HG02571 (cell line): Measurements from ENCODE around the gene ZYG11A.
"Not testable (repeated sequence)": the region's sequence is repeated elsewhere in the genome, so short reads cannot be mapped to it uniquely, and the experiment has no call there.

Experiments used
- ATAC-seq: cut with Tn5 transposase; IDR thresholded peaks from one replicate; pipeline ENCODE4 v1.9.1; 2021; ENCODE audit warnings: mild to moderate bottlenecking, moderate library complexity; ENCODE audit not compliant: unreplicated experiment

The ZYG11A gene

GRCh38 chr1:52842643-52843310 is at the start of gene ZYG11A:
Gene ZYG11A, plus strand, starts transcription at chr1:52842760. Its CDS starts 124 bp downstream, at chr1:52842884.
- peak; percentile 82 for ATAC-seq

GRCh38 chr1:52793717-52794116 is 48.8 kb upstream of the ZYG11A start:
- ATAC-seq = not testable (repeated sequence)

GRCh38 chr1:52795464-52795863 is 47.1 kb upstream of the ZYG11A start:
- no peak for ATAC-seq

DNA sequence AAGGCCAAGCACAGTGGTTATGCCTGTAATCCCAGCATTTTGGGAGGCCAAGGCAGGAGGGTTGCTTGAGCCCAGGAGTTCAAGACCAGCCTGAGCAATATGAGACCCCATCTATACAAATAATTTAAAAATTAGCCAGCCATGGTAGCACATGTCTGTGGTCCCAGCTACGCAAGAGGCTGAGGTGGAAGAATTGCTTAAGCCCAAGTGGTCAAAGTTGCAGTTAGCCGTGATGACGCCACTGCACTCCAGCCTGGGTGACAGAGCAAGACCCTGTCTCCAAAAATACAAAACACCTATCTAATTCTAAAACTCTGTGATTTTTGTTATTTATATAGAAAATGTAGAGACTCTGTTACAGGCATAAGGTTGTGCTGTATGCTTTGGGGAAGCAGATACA is 44.2 kb upstream of the ZYG11A start:
- ATAC-seq = no peak

DNA sequence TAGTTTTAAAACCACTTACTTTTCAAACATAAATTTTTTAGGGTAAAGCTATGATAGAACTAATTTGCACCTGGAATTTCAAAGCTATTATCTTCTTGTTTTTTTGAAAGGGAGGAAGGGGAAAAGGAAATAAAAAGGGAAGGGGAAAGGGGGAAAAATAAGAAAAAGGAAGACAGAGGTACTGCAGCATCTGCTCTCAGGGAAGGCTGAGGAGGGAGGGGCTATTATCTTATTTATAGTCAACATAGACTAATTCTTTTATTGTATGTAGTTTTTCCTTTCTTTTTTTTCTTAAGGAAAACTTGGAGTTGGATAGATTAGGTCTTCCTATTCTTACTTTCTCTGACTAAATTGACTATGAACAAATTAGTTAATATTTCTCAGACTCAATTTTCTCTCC is 41.5 kb upstream of the ZYG11A start:
- no peak for ATAC-seq

GRCh38 chr1:52804083-52804482 is 38.5 kb upstream of the ZYG11A start:
- not testable (repeated sequence) for ATAC-seq

- no peak for ATAC-seq
Measured at GRCh38 chr1:52814465-52814864, 28.1 kb upstream of the ZYG11A start.

DNA sequence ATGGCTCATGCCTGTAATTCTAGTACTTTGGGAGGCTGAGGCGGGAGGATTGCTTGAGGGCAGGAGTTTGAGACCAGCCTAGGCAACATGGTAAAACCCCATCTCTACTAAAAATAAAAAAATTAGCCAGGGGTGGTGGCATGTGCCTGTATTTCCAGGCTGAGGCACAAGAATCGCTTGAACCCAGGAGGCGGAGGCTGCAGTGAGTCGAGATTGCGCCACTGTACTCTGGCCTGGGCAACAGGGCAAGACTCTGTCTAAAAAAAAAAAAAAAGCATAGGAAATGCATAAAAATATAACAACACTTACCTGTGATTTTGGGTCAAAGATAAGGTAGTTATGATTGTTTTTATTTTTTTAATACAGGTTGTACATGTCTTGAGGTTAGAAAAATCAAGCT is 21.7 kb upstream of the ZYG11A start:
- not testable (repeated sequence) for ATAC-seq

DNA sequence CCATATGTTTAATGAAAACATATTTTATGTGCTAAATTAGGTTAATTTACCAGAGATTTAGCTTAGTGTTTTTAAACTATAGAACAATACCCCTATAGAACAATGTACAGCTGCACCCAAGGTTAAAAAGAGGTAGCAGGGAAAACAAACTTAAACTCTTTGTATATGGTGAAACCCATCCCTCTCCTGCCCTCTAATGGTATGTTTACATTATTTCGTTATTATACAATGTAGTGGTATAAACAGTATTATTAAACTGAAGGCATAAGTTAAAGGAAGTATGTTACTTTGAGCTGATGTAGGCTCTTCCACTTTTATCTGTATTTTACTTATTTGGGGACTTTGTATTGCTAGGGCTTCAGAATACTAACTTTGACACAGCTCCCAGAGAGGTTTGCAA is 16.7 kb upstream of the ZYG11A start:
- ATAC-seq = no peak

DNA sequence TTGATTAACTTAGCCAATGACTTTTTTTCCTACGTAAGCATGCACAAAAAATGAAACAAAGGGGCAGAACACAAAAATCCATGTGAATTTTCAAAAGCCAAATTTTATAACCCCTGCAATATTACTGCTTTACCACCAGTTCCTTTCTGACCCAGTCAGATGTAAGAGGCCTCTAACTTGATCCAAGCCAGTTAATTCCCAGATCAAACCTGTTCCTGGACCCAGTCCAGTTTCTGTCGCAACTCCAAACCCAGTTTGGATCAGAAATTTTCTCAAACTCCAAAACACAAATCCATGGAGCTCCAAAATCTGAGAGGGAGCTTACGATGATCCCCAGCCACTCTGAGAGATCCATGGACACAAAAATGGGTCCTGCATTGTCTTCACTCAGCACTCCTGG is 7.8 kb upstream of the ZYG11A start:
- ATAC-seq = no peak

- ATAC-seq = no peak
Measured at GRCh38 chr1:52836035-52836434, 6.5 kb upstream of the ZYG11A start.

DNA sequence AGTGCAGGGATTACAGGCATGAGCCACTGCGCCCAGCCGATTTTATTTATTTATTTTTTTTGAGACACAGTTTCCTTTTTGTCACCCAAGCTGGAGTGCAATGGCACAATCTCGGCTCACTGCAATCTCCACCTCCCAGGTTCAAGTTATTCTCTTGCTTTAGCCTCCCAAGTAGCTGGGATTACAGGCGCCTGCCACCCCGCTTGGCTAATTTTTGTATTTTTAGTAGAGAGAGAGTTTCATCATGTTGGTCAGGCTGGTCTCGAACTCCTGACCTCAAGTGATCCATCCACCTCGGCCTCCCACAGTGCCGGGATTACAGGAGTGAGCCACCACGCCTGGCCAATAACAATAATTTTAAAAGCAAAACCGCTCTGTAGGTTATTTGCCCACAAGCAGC is 3.4 kb upstream of the ZYG11A start:
- not testable (repeated sequence) for ATAC-seq

DNA sequence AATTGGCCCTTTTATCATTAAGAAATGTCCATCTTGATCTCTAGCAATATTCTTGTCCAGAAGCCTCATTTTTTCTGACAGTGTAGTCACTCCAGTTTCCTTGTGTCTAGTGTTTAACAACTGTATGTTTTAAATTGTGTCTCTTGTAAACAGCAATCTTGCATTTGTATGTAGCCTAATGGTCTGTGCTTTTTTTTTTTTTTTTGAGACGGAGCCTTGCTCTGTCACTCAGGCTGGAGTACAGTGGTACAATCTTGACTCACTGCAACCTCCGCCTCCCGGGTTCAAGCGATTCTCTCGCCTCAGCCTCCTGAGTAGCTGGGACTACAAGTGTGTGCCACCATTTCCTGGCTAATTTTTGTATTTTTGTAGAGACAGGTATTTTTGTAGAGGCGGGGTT is 2.6 kb downstream of the ZYG11A start:
- not testable (repeated sequence) for ATAC-seq

GRCh38 chr1:52848423-52848822 is 5.9 kb downstream of the ZYG11A start:
- no peak for ATAC-seq

- no peak for ATAC-seq
Measured at GRCh38 chr1:52850951-52851350, 8.4 kb downstream of the ZYG11A start.

DNA sequence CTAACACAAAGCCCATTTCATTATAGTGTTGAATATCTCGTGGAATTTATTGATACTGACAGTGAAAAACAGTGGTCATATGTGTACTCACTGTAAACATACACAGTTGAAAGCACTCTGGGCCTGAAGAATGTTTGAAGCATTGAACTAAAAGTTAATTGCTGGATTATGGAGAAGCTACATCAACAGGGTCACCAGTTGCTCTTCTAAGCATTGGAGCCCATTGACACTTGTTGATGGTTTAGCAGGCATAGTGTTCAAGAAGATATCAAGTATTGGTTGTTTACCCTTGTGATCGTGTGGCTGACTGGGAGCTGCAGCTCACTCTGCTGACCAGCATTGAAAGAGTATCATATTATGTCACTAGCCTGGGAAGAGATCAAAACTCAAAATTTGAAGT is 10.3 kb downstream of the ZYG11A start:
- ATAC-seq = no peak

DNA sequence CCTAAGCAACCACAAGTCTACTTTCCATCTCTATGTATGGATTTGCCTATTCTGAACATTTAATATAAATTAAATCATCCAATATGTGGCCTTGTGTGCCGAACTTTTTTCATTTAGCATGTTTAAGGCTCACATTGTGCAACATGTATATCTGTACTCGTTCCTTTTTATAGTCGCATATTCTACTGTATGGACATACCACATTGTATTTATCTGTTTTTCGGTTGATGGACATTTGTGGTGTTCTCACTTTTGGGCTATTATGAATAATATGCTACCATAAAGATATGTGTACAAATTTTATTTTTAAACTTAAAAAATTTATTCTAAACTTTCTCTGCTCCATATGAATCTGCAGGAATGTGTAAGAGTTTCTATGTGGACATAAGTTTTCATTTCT is 13.0 kb downstream of the ZYG11A start:
- no peak for ATAC-seq

DNA sequence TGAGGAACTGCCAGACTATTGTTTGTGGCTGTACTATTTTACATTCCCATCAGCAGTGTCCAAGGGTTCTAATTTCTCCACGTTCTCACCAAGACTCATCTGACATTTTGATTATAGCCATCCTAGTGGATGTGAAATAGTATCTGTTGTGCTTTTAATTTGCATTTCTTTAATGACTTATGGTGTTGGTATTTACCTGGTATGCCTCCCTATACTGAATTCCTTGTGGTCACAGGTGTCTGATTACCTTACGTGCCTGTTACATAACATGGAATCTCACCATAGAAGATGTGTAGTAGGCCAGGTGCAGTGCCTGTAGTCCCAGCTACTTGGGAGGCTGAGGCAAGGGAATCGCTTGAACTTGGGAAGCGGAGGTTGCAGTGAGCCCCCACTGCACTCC is 13.5 kb downstream of the ZYG11A start:
- no peak for ATAC-seq

DNA sequence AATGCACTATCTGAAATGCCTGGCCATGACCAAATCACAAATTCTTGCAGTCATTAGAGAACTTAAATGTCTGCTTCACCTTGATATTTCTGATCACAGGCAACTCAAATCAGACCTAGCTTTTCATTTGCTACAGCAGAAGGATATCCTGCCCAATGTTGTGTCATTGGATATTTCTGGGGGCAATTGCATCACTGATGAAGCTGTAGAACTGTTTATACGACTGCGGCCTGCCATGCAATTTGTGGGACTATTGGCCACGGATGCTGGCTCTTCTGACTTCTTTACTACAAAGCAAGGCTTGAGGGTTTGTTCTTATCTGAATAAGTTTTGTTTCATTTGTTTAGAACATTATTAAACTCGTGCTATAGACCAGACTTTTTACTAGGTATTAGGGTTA is 14.9 kb downstream of the ZYG11A start:
- ATAC-seq = no peak

- ATAC-seq = no peak
Measured at GRCh38 chr1:52862666-52863458, 20.3 kb downstream of the ZYG11A start.

- peak; percentile 96 for ATAC-seq
Measured at GRCh38 chr1:52867087-52867863, 24.7 kb downstream of the ZYG11A start.

- not testable (repeated sequence) for ATAC-seq
Measured at GRCh38 chr1:52869727-52870126, 27.2 kb downstream of the ZYG11A start.
